ENCODE data around the gene LAMB2. TPM values are rescaled to one million over a fixed set of nuclear protein-coding genes. Genes with fewer than 3 reads are reported as not detected.

Gene LAMB2
- total and polyA plus RNA-seq, 4 donors: 200 to 1,923 (median 535) TPM

DNA sequence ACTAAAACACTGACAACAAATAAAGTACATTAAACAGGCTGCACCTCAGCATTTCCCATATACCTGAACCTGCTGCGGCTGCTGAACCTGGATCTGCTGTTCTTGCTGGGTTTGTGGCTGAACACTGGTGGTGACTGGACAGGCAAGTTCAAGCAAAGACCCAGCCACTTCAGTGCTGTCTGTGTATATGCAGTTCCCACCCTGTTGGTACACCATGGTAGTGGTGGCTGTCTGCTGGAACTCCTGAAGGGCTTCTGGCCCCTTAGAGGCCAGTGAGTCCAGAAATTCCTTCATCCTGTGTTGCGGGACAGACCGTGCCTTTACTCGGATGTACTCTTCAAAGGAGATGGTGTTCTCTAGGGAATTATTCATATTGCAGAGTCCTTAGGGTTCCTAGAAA is 56.2 kb downstream of the LAMB2 start:
- Histone ChIP-seq H3K36me3 (ENCODE audit: control insufficient read depth in 1 of 2, insufficient read depth in 2 of 2, low read length in 1 of 2) (peaks cover 0 to 9% of the 10 kb centered on the region in 2 donors), H3K4me3 (ENCODE audit: low read length in 2 of 2) (no peak overlapping the region), H3K27me3 (ENCODE audit: control insufficient read depth in 1 of 2, insufficient read depth in 2 of 2, low read length in 1 of 2) (no peaks in the 10 kb centered on the region), H3K9me3 (ENCODE audit: control insufficient read depth, low read length) (no peaks in the 10 kb centered on the region), H3K27ac (ENCODE audit: low read depth in 1 of 2, low read length in 2 of 2) (no peak overlapping the region), H3K4me1 (ENCODE audit: control insufficient read depth in 1 of 2, insufficient read depth in 2 of 2, low read length in 2 of 2) (no peaks in the 10 kb centered on the region)
- 85 to 87% methylated on average over 4 of the region's 4 CpGs for WGBS, 2 donors
- intact Hi-C loops (cut with DNase I): no loop called here
- no peak for ATAC-seq (ENCODE audit: low FRiP score)
- DNase-seq: no peak

DNA sequence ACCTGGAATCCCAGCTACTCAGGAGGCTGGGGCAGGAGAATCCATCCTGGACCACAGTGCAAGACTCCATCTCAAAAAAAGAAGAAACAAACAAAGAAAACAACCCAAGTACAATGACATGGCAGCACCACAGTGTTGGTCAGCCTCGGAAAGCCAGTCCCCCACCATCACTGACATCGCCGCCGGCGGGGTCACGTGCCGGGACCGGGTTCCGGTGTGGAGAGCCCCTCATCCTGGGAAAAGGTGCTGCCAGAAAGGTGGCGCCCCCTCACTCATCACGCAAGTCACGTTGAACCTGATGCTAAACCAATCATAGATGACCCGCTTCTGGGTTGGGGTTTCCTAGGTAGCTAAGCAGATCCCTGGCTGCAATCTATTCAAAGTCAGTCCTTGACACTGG is 56.7 kb downstream of the LAMB2 start:
- no peak for ATAC-seq (ENCODE audit: low FRiP score)
- 94 to 95% methylated on average over 13 of the region's 13 CpGs for WGBS, 2 donors

More for the DNA sequence above, 56.7 kb downstream of the LAMB2 start:
- H3K9me3 ChIP-seq (ENCODE audit: control insufficient read depth, low read length): no peaks in the 10 kb centered on the region
- intact Hi-C loops (cut with DNase I): no loop called here
- no peaks in the 10 kb centered on the region for H3K27me3 ChIP-seq (ENCODE audit: control insufficient read depth in 1 of 2, insufficient read depth in 2 of 2, low read length in 1 of 2)
- no peaks in the 10 kb centered on the region for H3K4me1 ChIP-seq (ENCODE audit: control insufficient read depth in 1 of 2, insufficient read depth in 2 of 2, low read length in 2 of 2)
- no peak overlapping the region for H3K27ac ChIP-seq (ENCODE audit: low read depth in 1 of 2, low read length in 2 of 2)
- no peak for DNase-seq
- H3K4me3 ChIP-seq (ENCODE audit: low read length in 2 of 2): no peak overlapping the region
- H3K36me3 ChIP-seq (ENCODE audit: control insufficient read depth in 1 of 2, insufficient read depth in 2 of 2, low read length in 1 of 2): peaks cover 0 to 13% of the 10 kb centered on the region in 2 donors

Small RNA genes within 50 kb of the gene (microRNA-seq; reads per million reads assigned to microRNA genes)
- gene MIR6890: 0 to 0.60 reads per million in 2 donors

Other genes starting within 250 kb of the LAMB2 start
- gene SLC25A20, start 234.2 kb downstream of the LAMB2 start, total RNA-seq: 10 to 100 TPM; 11.8 to 12.4 TPM
- 10 to 100 TPM; 16.9 to 33.9 TPM for gene SLC25A20, start 234.2 kb downstream of the LAMB2 start, polyA plus RNA-seq
- 10 to 100 TPM; 84.1 to 89.4 TPM for gene ARIH2, start 214.2 kb downstream of the LAMB2 start, total RNA-seq
- 10 to 100 TPM; 50.0 to 51.7 TPM for gene ARIH2, start 214.2 kb downstream of the LAMB2 start, polyA plus RNA-seq
- 10 to 100 TPM; 22.0 to 36.6 TPM for gene P4HTM, start 142.8 kb downstream of the LAMB2 start, total RNA-seq
- gene P4HTM, start 142.8 kb downstream of the LAMB2 start, polyA plus RNA-seq: 10 to 100 TPM; 11.1 to 59.5 TPM
- gene WDR6, start 125.7 kb downstream of the LAMB2 start, total RNA-seq: 100 to 1,000 TPM; 118 to 151 TPM
- 100 to 1,000 TPM in 1 of 2 donors, 10 to 100 TPM in 1; 24.0 to 232 TPM for gene WDR6, start 125.7 kb downstream of the LAMB2 start, polyA plus RNA-seq
- 10 to 100 TPM in 1 of 2 donors, 1 to 10 TPM in 1; 8.8 to 20.6 TPM for gene DALRD3, start 114.5 kb downstream of the LAMB2 start, total RNA-seq
- gene DALRD3, start 114.5 kb downstream of the LAMB2 start, polyA plus RNA-seq: 10 to 100 TPM; 10.1 to 42.4 TPM
- gene NDUFAF3, start 110.9 kb downstream of the LAMB2 start, total RNA-seq: 10 to 100 TPM; 55.8 to 60.6 TPM
- 10 to 100 TPM; 72.2 to 75.1 TPM for gene NDUFAF3, start 110.9 kb downstream of the LAMB2 start, polyA plus RNA-seq
- 100 to 1,000 TPM in 1 of 2 donors, 10 to 100 TPM in 1; 84.6 to 101 TPM for gene IMPDH2, start 103.7 kb downstream of the LAMB2 start, total RNA-seq
- 100 to 1,000 TPM in 1 of 2 donors, 10 to 100 TPM in 1; 47.6 to 111 TPM for gene IMPDH2, start 103.7 kb downstream of the LAMB2 start, polyA plus RNA-seq
- gene QRICH1, start 39.0 kb downstream of the LAMB2 start, total RNA-seq: 100 to 1,000 TPM in 1 of 2 donors, 10 to 100 TPM in 1; 77.3 to 103 TPM
- 10 to 100 TPM in 1 of 2 donors, 1 to 10 TPM in 1; 8.3 to 66.9 TPM for gene QRICH1, start 39.0 kb downstream of the LAMB2 start, polyA plus RNA-seq
- 100 to 1,000 TPM; 127 to 164 TPM for gene QARS1, start 28.3 kb downstream of the LAMB2 start, total RNA-seq
- gene QARS1, start 28.3 kb downstream of the LAMB2 start, polyA plus RNA-seq: 100 to 1,000 TPM; 142 to 267 TPM
- gene USP19, start 12.2 kb downstream of the LAMB2 start, total RNA-seq: 10 to 100 TPM; 40.3 to 54.8 TPM
- 10 to 100 TPM; 22.7 to 31.0 TPM for gene USP19, start 12.2 kb downstream of the LAMB2 start, polyA plus RNA-seq
- gene CCDC71, start 33.3 kb upstream of the LAMB2 start, total RNA-seq: 10 to 100 TPM; 13.2 to 16.6 TPM
- 10 to 100 TPM in 1 of 2 donors, 1 to 10 TPM in 1; 1.8 to 11.8 TPM for gene CCDC71, start 33.3 kb upstream of the LAMB2 start, polyA plus RNA-seq
- 10 to 100 TPM; 27.0 to 40.2 TPM for gene KLHDC8B, start 38.5 kb upstream of the LAMB2 start, total RNA-seq
- gene KLHDC8B, start 38.5 kb upstream of the LAMB2 start, polyA plus RNA-seq: 10 to 100 TPM; 16.0 to 31.3 TPM
- gene C3orf62, start 144.2 kb upstream of the LAMB2 start, total RNA-seq: 1 to 10 TPM; 4.3 to 5.9 TPM
- gene C3orf62, start 144.2 kb upstream of the LAMB2 start, polyA plus RNA-seq: 1 to 10 TPM; 3.8 to 8.0 TPM
- 10 to 100 TPM; 65.0 to 81.5 TPM for gene USP4, start 207.0 kb upstream of the LAMB2 start, total RNA-seq
- 10 to 100 TPM; 18.3 to 60.5 TPM for gene USP4, start 207.0 kb upstream of the LAMB2 start, polyA plus RNA-seq
- 100 to 1,000 TPM; 174 to 209 TPM for gene GPX1, start 225.3 kb upstream of the LAMB2 start, total RNA-seq
- 100 to 1,000 TPM; 316 to 484 TPM for gene GPX1, start 225.3 kb upstream of the LAMB2 start, polyA plus RNA-seq

Data from aorta (tissue), 5 donors.